ENCODE measurements around the gene TST.
A peak's percentile ranks its signal among the peaks of the same experiment; 100 is the strongest.

Gene TST

DNA sequence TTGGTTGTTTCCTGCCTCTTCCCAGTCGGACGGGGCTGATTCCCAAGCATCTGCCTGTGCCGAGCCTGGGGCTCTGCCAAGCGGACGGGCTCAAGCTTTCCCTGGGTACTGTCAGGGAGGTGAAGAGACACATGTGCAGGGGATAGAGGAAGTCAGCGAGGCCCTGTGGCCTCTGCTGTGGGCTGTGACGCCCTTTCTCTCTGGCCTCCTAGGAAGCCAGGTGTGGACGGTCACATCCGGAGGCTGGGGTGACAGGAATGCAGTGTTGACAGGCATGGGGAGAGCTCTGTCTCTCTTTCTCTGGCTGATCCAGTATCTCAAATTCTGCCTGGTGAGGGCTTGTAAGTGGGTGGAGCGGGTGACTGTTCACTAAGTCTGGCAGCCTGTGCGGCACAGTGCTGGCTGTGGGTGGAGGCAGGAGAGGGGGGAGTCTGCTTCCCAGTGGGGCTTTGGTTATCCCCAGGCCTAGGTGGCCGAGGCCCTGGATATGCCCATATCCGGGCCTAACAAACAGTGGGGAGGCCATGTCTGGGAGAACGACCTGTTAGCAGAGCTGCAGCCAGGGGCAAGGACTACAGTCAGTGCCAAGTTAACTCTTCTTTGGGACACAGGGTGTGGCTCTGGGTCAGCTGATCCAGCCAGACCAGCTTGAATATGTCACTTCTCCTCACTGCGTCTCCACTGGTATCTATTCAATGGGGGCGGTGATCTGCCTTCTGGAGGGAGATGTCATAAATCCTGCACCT, 34.2 kb upstream of the TST start:
- DNase-seq (ENCODE audit: low spot score) = no peak

DNA sequence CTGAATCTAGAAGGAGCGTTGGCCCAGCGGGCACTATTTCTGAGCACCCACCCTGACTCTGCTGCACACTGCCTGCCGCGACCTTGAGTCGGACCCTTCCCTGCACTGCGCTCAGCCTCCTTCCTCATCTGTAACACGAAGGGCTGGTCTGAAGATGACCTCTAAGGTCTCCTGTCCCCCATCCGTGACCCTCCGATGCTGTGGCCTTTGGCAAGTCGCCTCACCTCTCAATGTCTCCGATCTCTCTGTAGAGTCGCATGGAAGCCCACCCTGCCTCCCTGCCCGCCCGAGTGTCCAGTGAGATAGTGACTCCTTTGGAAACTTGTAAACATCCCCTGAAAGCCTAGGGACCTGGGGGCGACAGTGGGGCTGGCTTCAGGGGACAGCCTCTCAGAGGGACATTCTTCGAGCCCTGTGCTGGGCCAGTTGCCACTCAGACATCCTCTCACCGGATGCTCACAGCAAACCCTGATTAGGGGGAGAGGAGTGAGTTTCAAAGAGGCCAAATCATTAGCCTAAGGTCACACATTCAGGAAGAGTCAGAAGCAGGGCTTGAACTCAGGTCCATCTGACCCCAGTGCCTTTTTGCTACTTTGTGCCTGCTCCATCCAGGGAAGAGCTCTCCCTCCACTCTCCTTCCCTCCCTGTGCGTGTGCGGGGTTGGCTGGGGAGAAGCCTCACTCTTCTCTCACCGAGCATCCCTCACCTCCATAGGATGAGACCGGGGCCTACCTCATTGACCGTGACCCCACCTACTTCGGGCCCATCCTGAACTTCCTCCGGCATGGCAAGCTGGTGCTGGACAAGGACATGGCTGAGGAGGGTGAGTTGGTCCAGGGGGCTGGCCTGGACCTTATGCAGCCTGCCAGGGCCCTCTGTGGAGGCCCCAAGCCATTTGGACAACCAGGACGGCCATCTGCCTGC, 33.4 kb upstream of the TST start:
- DNase-seq (ENCODE audit: low spot score) = no peak

GRCh38 chr22:37051391-37052385, 32.4 kb upstream of the TST start, which contains the start of gene KCTD17:
TSS of gene KCTD17 (plus strand) at chr22:37051742. CDS start at chr22:37051761, 19 bp downstream.
- DNase-seq (ENCODE audit: low spot score) = peak; percentile 43

- DNase-seq (ENCODE audit: low spot score) = no peak
Observed at GRCh38 chr22:37050913-37051312, 31.7 kb upstream of the TST start.

DNA sequence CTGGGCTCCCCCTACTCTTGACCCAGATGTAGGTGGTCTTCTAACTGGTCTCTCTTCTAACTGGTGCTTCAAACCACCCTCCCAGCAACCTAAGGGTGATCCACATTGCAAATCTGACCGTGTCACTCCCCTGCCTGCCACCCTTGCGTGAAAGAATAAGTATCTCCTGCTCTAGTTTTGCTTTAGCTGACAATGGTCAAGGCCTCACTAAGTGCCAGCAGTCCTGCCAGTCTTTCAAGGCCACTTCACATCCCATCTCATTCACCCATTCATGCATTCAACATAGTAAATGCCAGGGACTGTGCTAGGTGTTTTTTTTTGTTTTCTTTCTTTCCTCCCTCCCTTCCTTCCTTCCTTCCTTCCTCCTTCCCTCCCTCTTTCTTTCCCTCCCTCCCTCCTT, 30.0 kb upstream of the TST start:
- no peak for DNase-seq (ENCODE audit: low spot score)

DNA sequence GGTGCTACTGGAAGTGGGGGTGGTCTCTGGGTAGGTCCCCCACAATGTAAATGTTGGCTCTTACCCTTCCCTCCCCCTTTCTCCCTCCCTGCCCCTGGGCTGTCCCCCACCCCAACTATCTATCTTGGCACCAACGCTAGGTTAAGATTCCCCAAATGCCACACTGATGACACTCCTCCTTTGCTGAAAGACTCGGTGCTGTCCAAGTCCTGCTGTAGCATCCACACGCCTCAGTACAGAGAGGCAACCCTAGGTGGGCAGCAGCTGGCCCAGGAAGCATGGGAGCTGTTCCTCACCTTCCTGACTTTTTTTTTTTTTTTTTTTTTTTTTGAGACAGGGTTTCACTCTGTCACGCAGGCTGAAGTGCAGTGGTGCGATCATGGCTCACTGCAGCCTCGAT, 28.9 kb upstream of the TST start:
- DNase-seq (ENCODE audit: low spot score) = no peak

GRCh38 chr22:37047006-37047405, 27.8 kb upstream of the TST start:
- DNase-seq (ENCODE audit: low spot score) = no peak

DNA sequence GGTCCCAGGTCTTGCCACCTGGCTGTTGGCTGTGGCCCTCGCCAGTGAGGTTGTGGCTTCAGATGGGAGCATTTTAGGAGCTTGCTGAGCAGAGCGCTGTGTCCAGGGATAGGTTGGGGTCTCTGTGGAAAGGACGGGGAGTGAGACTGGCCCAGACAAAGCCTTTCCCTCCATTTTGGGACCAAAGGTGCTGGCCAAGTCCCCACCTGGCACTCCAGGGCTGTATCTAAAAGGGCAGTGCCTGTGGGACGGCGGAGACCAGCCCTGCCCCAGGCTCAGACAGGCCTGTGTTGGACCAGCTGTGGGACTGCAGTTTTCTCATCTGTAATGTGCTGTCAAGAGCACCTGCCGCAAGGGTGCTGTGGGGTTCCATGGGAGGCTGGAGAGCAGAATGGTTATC, 27.3 kb upstream of the TST start:
- no peak for DNase-seq (ENCODE audit: low spot score)

- no peak for DNase-seq (ENCODE audit: low spot score)
Observed at GRCh38 chr22:37045958-37046357, 26.7 kb upstream of the TST start.

DNA sequence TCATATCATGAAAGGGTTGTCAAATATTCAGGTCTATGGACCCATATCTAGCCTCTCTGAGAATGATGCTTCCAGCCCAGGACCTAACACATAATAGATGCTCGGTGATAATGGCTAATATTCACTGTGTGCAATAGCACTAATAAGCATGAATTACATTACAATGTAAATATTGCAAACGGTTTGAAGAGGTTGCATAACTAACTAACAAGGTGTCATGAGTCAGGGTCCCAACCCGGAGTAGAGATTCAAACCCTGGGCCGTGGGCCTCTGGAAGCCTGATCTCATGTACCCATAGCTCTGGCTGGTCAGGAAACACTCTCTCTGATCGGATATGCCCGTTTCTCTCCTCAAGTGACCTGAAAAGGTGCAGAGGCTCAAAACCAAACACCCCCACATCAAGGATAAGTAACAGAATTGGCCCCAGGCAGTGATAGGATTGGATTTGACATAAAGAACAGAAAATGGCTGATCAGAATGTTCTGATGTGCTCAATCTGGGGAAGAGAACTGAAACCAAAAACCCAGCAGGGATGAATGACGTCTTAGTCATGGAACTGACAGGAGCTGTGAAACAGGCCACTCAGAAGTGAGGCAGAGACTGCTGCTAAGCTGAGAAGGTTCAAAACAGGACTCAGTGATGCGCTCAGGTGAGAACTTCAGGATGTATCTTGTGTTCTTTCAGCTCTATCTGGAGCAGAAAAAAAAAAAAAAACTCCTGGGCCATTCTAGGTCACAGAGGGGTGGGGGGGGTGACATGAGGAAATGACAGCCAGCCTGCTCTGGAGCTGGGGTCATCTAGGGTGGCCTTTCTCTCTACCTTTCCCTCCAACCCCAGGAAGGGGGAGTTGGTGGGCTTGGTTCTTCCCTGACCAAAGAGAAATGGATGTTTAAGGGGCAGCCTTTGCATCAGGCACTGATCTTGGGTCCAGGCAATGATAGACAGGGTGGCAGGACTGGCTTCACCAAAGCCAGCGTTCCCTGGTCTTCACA, 25.7 kb upstream of the TST start:
- DNase-seq (ENCODE audit: low spot score) = no peak

DNA sequence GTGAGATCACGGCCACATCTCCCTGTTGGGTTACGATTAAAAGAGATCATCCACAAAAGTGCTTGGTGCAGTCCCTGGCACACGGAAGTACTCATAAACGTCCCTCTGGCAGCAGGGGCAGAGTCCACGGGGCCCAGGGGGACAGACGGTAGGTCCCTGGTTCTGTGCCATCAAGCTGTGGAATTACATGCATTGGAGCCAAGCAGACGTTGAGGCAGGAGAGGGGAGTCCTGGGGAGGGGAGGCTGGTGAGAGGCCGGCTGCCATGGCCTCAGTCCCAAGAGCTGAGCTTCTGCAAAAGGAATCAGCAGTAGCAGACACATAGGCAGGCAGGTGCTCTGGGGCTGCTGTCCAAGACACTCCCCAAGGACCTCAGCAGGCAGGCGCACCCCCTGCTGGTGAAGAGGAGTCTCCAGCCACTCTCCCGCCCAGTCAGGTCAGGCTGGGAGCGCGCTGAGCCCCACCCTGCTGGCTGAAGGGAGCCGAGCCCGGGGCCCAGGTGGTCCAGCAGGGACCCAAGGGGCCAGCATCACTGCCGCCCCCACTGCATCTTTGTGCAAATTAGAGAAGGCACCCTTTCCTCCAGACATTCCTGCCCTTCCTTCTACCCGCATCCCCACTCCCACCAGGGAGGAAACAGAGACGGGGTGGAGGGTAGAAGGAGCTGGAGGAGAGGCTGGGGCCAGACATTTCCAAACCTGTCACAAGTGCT, 24.7 kb upstream of the TST start:
- DNase-seq (ENCODE audit: low spot score) = peak; percentile 68

DNA sequence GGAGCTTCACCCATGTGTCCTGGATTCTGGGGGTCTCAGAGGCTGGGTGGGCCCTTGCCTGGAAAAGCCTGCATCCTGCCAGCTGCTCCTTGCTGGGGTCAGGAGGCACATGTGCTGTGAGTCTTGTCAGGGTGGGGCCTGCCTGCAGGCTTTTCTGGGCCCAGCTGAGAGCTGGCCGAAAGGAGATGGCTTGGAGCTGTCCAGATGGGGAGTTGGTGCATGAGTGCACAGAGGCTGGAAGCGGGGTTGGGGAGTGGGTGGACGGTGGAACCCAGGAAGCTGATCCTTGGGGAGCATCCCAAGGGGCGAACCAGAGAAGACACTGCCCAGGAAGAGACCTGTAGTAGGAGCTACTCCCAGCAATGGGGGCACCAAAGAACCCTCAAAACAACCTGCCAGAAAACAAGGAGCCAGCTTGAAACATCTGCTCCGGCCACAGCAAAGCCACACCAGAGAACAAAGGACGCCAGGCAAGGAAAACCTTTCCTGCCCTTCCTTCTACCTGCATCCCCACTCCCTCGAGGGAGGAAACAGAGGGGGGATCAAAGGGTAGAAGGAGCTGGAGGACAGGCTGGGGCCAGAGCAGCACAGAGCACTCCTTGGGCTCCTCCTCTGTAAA, 24.1 kb upstream of the TST start:
- no peak for DNase-seq (ENCODE audit: low spot score)

DNA sequence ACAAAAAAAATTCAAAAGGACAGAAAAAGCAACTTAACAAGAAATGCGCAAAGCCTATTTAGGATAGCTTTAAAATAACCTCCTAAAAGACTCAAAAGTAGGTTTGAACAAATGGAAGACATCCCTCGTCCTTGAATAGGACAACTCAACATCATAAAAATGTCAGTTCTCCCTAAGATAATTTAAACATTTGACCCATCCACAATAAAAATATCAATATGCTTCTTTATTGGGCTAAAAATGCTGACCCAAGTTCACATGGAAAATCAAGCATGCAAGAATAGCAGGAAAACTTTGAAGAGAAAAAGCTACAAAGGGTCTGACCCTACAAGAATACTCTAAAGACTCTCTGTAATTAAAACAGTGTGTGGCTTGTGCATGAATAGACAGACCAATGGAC, 20.2 kb upstream of the TST start:
- DNase-seq (ENCODE audit: low spot score) = no peak

DNA sequence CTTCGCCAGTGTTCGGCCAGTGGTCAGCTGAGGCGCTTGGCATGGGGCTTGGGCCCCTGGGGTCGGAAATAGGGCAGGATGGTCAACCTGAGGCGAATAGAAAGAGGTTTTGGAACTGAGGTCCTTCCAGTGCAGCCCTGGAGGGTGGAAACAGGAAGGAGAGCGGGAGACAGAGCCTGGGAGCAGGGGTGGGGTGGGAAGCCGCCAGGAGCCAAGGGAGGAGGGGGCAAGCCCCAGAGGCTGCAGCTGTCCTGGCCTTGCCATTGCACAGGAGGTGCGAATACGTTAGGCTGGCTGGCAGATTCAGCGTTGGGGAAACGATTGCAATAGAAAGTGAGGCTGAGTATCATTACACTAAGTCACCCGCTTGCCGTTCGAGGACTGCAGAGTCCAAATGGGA, 18.4 kb upstream of the TST start:
- DNase-seq (ENCODE audit: low spot score) = no peak

DNA sequence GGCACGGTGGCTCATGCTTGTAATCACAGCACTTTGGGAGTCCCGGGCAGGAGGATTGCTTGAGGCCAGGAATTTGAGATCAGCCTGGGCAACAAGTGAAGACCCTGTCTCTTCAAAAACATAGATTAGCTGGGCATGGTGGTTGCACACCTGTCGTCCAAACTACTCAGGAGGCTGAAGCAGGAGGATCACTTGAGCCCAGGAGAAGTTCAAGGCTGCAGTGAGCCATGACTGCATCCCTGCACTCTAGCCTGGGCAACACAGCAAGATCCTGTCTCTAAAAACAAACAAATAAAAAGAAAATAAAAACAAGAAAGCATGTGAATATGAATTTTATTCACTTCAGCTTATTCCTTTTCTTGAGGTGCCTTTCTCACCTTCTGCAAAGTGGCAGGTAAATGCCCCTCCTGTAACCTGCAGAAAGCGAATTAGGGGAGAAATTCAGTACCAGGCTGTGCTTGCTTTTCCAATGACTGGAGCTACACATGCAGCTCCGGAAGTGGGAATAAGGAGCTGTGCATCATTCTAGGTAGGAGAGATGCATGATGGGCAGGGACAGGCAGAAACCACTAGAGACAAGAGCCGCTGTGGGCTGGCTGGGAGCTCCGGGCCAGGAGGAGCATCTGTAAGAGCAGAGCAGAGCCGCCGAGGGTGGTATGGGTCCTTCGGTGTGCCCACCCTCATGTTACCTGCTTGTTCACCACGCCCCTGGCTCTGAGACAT, 17.6 kb upstream of the TST start:
- no peak for DNase-seq (ENCODE audit: low spot score)

DNA sequence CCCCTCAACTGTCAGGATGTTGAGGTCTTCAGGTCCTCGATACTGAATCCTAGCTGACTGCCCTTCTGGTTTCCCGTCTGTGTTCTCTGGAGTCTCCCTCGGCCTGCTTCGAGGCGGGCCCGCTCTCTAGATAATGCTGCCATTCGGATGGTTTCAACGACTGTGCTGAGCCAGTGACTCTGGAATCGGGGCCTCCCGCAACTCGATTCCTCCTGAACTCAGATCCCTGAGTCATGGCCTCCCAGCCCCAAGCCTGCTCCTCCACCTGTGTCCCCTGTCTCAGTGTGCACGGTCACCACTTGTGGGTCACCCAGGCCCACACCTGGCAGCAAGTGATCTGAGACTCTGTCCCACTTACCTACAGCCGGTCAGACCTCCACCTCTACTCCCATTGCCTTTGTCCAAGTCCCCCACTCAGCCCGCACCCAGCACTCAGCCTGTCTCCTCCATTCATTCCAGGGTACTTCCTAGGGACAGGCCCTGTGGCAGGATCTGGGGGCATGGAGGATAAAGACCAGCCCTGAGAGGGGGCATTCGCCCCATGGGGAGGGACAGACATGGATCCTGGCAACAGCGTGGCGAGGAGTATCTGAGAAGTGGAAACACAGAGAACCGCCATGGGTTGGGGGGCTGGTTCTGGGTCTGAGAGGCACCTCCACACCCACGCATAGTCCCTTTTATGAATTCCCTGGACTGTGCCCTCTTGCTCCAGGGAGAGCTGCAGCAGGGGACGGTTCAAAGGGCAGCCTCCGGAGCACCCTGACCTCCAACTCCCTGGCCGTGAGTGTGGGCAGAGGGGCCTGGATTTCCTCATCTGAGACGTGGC, 14.6 kb upstream of the TST start:
- no peak for DNase-seq (ENCODE audit: low spot score)

DNA sequence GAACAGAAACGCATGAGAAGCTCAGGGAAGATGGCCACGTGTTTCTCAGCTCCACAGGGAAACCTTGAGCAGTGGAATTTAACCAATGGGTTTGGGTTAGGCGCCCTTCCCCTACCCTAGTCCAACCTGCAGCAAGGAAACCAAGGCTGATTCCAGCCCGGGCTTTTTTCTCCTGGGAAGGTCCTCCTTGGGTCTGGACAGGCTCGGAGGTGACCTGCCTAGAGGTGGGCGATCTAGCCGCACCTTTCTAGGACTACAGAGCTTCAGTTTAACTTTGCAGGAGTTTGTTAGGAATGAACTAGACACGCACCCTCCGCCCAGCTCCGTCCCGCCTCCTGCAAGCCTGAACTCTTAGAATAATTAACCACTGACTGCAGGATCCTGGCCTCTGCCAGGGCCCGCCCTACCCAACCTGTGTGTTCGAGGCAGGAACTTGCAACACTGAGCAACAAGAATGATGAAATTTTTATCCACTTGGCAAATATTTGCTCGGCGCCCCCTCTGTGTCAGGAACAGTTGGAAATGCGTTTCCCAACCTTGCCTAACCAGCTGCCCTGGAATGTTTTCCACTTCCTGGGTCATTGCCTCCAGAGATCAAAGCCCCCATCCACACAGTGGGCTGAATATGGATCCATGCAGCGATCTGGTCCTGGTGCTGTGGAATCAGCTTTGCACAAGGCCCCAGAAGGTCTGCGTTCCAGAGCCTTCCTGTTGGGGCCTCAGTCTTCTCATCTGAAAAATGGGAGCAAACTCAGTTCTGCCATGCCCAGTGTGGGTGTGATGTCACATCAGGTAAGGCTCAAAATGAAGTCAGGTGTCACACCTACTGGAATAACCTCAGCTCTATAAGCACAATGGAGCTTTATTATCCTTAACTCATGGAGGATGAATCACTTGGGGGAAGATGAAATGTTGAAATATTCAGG, 13.6 kb upstream of the TST start:
- DNase-seq (ENCODE audit: low spot score) = peak; percentile 77
